Limb (tissue), 2 donors: ENCODE measurements around the gene GCC2.
"Not testable (repeated sequence)": the region's sequence is repeated elsewhere in the genome, so short reads cannot be mapped to it uniquely, and the experiment has no call there.

Experiments
- DNase-seq, 2 donors: peaks; one replicate each; pipeline ENCODE4 v3.0.0-alpha.2; 2016; ENCODE audit errors: extremely low spot score in 2 of 2

GCC2 gene

DNA sequence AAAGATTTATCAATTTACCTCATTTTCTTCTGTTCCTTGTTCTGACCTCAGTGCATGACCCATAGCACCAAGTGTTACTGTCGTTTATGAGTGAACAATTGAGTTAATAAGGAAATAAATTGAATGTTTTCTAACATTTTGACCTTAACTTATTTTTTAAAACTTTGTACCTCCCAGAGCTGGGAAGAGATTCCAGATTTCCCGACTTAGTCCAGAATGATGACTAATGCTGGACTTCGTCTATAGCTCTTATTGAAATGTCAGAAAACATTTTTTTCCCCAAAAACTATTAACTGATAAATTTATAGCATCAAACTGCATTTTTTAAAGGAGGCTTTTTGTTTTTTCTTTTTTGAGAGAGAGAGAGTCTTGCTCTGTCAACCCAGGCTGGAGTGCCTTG, 63.4 kb downstream of the GCC2 start:
- not testable (repeated sequence) for DNase-seq

DNA sequence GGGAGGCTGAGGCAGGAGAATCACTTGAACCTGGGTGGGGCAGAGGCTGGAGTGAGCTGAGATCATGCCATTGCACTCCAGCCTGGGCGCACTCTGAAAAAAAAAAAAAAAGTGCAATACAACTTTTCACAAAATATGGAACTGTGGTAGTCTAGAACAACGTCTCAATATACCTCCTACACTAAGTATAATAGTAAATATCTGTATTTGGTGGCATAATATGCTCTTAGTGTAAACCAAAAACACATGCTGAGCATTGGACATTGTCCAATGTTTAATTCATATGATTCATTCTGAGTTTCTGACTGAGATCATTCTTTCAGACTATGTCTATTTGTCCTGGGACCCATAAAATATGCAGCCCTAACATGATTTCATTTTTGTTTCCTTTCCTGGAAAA, 65.5 kb downstream of the GCC2 start:
- DNase-seq = not testable (repeated sequence)

DNA sequence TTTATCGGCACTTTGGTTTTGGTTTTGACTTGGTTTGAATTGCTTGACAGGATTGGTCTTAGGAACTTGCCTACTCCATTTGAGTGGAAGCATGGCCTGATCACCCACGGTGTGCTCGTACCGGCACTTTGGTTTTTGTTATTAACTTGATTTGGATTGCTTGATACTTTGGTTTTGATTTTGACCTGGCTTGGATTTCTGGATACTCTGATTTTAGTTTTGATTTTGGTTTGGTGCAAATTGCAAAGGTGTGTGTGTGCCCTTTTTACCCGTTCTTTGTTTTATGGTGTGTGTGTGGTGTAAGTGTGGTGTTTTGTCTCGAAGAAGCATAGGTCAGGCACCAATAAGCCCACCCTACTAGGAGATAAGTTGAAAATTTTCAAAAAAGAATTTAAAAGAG, 75.7 kb downstream of the GCC2 start:
- not testable (repeated sequence) for DNase-seq

DNA sequence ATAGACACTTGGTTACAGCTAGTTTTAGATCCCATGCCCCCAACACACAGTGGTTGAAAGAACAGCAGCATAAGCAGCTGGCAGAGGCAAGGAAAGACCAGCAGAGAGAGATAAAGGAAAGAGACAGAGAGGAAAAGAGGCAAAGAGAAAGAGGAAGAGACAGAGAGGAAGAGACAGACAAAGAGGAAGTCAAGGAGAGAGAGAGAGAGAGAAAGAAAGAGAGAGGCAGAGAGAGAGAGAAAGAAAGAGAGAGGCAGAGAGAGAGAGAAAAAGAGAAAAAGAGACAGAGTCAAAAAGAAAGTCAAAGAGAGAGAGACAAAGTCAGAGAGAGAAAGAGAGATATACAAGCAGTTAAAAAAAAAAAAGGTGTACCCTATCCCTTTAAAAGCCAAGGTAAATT, 76.3 kb downstream of the GCC2 start:
- not testable (repeated sequence) for DNase-seq

DNA sequence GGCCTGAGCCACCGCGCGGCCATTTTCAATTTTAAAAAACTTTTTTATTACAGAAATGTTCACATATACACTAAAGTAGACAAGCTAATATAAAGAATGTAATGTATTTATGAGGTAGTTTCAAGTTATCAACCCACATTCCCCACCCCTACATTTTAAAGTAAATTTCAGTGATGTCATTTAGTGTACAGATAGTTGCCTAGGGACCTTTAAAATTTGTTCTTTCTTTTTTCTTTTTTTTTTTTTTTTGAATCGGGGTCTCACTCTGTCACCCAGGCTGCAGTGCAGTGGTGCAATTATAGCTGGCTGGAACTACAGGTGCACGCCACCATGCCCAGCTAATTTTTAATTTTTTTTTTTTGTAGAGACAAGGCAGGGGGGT, 82.7 kb downstream of the GCC2 start:
- DNase-seq = no peak

DNA sequence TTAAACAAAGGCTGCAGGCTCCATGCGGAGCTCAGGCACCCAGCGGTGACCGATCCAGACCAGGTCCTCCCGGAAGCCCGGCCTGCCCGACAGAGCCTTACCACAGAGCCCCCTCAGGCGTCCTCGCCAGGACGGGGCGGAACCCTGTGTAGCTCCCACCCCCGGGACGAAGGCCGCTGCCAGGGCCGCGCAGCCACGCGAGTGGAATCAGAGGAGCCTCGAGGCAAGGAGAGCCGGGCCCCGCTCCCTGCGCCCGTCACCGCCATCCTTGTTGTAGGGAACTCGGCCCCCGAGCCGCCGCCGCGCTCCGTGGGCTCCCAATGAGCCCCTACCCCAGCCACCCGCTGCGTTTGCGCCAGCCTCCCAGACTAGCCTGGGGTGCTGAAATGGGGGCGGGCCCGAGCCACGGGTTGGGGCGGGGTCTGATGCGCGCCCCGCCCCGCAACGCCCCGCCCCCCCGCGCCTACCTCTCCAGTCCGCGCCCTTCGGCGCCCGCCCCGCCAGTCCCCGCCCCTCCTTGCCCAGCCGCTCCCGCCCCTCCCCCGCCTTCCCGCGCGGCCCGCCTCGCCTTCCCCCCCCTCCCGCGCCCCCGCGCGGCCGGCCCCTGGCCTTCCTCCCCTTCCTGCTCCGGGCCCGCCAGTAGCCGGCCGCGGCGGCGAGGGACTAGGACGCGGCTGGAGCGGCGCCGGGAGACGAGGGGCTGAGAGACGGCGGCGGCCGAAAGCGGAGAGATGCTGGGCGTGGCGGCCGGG, 85.0 kb downstream of the GCC2 start, which contains the start of gene LIMS1:
LIMS1 (plus strand) TSS at position 639 of the 752 bp plus-strand sequence; CDS start at position 732, 93 bp downstream.
- peak; percentile 91 to 96 for DNase-seq

DNA sequence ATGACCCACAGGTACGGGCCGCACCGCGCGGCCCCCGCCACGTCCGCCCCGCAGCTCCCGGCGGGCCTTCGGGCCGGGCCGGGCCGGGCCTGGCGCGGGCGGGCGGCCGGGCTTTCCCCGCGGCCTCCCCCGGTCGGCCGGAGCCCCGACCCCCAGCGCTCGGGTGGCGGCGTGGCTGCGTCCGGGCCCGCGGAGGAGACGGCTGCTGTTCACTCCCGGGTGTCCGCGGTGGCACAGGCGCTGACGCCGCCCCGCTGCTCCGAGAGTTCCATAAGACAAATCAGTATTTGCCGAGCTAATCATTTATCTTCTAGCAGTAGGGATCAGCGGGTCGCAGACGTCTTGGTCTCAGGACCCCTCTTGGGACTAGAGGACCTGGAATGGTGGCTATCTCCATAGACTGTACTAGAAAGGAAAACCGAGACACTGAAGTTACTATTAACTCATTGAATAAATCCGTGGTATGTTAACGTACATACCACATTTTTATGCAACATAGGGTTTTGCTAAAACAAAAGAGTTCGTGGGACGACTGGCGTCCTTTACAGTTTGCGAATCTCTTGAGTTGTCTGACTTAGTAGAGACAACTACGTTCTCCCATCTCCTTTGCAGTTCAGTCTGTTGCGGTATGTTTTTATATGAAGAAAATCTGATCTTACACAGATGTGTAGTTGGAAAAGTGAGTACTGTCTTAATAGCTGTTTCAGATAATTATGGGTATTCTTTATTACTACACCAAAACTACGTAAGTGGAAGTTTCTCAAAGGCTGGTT, 85.8 kb downstream of the GCC2 start:
- DNase-seq = peak in 1 of 2 donors; percentile 77

DNA sequence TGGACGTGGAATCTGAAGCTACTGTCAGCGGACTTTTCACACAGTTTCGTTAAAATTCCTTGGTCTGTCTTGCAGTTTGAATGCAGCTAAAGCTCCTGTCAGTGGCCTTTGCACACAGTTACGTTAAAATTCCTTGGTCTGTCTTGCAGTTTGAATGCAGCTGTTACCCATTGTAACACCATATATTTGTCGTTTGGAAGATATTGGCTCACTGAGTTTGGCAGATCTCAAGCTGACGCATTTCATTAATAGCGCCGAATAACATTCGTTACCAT, 86.3 kb downstream of the GCC2 start:
- no peak for DNase-seq

DNA sequence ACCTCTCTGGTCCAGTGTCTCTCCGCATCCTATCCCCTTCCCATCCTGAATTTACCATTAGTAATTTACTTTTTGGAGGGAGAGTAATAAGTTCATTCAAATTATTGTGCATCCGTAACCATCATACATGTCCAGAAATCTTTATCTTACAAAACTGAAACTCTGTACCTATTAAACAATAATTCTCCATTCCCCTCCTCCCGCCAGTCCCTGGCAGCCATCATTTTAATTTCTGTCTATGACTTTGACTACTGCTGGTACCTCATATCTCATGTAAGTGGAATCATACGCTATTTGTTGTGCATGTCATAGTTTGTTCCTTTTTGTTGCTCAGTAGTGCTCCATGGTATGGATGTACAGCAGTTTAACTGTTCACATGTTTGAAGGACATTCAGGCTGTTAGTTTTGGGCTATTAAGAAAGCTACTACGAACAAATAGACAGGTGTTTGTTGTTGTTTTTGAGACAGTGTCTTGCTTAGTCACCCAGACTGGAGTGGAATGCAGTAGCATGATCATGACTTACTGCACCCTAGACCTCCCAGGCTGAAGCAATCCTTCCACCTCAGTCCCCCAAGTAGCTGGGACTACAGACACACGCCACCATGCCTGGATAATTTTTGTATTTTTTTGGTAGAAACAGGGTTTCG, 87.3 kb downstream of the GCC2 start:
- no peak for DNase-seq

DNA sequence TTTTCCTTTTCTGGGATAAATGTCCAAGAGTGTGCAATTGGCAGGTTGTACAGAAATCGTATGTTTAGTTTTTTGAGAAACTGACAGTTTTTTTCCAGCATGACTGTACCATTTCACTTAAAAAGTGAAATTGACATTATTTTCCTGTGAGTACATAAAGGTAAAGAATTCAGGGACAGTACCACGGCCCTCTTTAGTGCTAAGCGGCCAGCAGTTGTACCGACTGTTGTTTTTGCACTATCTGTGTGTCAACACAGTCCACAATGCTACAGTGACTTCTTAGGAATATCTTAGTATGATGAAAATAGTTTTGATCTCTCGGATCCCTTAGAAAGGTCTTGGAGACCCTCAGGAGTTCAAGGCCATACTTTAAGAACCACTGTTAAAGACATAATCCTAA, 87.9 kb downstream of the GCC2 start:
- DNase-seq = no peak

DNA sequence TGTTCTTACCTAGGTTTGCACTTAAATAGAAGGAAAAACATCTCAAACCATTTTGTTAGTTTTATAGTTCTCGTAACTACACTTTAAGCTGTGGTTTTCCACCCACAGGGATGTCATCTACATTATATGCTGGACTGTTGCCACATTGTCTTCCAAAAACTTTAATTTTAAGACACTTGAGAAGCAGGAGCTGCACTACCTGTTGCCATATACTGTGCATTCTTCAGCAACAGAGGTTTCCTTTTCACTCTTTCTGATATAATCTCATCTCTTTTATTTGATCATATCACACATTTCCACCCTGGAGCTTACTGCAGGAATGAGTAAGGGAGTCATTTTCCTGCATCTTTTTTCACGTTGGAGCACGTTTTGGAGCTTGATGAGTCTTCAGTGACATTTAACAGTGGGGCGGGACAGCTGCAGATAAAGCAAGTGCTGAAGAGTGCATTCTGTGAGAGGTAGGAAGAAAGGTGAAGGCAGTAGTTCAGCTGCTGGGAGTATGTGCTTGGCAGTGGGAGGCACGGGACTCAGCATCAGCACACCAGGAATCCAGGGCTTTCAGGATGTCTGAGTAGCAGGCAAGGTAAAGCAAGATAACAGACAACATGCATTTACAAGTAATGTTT, 89.1 kb downstream of the GCC2 start:
- no peak for DNase-seq

DNA sequence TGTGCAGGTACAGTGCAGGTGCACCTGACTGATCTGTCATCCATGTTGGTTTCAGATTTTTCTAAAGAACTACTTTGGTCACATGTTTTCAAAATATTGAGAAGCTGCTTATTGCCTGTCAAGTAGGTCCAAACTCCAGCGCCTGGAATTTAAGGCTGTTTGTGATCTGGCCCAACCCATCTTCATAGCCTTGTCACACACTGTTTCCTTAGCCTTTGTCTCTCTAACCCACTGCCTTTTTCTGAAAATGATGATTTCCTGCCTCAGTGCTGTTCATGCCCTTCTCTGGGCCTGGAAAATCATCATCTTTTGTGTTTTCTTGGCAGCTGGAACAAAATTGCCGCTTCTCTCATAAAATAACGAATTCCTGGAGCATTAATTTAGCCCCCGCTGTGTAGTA, 92.4 kb downstream of the GCC2 start:
- no peak for DNase-seq

DNA sequence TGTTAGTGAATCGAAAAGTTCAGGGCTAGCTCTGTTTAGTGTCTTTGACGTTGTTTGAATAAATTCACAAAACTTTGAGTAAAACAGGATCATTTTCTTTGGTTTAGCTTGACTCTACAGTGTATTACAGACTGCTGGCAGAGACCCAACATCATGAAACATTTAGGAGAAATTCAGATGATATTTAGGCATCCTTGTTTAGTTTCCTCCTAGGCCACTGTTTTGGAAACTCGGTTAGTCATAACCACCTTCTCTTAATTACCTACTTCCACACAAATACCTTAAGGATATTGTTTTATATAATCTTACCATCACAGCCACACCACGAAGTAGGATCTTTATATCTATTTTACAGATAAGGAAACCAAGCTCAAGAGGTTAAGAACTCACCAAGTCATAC, 93.1 kb downstream of the GCC2 start:
- DNase-seq = no peak

DNA sequence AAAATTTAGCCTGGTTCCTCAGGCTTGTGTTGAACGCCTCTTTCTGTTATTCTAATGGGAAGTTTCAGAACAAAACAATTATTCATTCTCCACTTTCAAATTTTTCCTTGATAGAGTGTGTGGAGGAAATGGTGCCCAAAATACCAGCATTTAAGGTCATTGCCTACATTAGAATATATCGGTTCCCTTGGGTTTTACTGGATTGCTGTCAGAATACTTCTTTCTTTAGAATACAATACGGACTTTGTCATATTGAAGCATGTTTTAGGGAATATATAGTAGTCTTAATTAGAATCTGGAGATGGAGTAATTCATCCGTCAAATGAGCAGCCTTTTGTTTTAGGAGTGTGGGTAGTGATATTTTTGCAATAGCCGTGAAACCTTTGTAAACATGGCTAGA, 98.6 kb downstream of the GCC2 start:
- DNase-seq = no peak

DNA sequence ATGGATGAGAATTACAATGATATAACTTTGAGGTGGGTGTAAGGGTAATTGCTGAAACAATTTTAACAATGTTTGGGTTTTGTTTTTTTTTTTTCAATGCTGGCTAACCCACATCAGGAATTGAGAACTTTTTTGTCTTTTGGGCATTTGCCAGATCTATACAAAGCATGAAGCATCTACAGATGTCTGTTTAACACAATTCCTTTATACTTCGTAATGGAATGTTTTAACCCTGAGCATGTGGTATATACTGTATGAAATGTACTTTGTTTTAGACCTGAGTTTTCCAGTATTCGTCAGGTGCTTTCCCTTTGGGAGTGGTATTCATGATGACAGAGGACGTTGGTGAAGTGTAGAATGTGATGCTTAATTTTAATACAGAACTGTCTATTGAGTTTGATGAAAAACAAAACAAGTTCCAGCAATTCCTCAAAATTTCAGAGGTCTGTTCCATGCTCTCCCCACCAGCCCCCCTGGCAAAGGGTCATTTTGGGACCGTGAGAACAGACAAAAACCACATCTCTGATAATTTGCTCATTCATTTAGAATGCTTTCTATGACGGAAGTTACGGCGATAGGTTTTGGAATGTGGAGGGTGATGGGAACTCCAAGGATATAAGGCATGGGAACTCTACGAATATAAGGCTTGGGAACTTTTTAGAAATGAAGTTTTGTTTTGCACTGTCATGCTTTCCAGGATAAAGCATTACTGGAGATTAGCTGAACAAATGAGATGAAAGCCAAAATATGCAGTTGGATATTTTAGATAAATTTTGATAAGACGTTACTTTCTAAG, 99.4 kb downstream of the GCC2 start:
- no peak for DNase-seq

DNA sequence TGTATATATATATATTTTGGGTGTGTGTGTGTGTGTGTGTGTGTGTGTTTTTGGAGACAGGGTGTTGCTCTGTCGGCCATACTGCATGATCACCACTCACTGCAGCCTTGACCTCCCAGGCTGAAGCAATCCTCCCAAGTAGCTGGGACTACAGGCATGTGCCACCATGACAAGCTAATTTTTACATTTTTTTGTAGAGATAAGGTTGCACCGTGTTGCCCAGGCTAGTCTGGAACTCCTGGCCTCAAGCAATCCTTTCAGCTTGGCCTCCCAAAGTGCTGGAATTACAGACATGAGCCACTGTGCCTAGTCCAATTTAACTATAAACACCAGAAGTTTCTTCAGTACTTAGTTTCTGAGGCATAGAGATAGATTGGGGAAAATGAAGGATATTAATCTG, 103.6 kb downstream of the GCC2 start:
- DNase-seq = no peak

DNA sequence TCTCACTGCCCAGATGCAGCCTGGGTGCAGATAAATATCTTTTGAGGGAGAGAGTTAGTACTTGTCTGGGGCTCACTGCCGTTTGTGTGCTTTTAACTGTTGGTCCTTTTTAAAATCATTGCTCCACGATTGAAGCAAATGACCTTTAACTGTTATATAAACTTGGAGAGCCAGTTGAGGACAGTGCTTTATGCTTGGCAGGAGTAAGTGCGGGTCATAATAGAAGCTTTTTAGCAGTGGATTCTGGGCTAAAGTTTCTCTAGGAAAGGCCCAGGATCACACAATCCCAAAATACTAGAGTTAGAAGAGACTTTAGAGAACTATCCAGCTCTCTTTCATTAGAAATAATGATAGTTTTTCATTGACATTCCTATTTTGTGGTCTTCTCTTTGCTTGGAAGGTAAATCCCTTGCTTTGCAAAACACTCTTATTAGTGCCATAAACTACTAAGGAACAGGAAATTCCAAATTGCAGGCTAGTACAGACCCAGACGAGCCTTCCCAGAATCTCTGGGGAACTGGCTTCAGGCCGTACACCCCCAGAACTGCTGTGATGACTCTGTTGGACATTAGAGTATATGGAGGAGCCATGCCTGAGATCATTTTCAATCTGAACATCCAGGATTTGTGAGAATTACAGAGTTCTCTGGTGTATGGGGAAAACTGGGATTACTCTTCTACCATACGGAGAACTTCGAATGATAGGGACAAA, 104.4 kb downstream of the GCC2 start:
- DNase-seq = no peak

DNA sequence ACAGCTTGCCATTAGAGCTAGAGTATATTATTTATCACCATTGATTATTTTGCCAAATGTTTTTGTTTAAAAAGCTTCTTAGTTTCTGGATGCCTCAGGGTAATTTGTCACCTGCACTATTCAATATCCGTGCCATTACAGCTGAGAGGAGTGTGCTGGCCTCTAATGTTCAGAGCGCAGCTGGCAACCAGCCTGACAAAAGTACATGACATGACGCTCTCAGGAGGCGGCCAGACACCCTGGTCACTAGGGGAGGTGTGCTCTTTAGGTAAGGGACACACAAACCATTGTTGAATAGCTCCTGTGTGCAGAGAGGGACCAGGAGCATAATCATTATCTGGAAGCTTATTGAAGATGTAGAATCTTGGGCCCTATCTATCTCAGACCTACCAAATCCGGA, 105.5 kb downstream of the GCC2 start:
- DNase-seq = no peak

DNA sequence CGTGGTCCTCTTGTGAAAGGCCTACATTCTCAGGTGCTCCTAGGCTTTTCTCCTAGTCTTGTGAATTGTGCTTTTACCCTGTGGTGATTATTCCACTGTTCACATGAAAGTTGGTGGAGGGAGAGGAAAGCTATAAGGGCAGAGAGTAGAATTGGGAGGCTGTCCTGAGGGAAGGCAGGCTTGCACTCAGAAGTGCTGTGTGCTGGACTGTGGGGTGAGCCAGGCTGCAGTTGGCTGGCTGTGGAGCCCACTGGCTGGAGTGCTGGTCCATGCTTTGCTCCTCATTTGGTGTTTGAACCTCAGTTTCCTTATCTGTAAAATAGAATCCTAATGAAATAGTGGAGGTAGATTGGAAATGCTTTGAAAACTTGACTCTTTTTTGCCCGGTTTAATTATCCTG, 106.6 kb downstream of the GCC2 start:
- no peak for DNase-seq

DNA sequence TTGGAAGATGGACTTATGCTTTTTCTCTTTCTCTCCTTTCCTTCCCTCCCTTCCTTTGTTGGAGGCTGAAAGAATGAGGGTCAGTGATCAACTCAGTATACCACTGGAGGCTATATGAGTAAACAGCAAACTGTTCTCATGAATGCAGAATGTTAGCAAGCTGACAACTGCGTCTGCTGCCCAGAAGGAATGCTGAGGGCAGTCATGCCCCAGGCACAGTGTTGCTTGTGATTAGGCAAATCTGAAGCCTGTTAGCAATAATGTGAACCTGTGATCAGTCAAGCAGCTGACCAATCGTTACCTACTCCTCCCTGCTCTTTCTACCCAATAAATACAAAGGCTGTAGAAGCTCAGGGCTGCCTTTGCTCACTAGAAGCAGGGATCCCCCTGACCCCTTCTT, 107.6 kb downstream of the GCC2 start:
- not testable (repeated sequence) for DNase-seq
